Stimulated activated CD8-positive, alpha-beta memory T cell treated with anti-CD3 and anti-CD28 coated beads, Interleukin-15, amount 100 ng/mL, for 48 hours (primary cell): Measurements from ENCODE around the gene NFIB.

Source experiments
- DNase-seq, 2 donors: peaks; one replicate each; pipeline ENCODE4 v3.0.0-alpha.2; 2020; ENCODE audit warnings: low read depth in 2 of 2

The NFIB gene

DNA sequence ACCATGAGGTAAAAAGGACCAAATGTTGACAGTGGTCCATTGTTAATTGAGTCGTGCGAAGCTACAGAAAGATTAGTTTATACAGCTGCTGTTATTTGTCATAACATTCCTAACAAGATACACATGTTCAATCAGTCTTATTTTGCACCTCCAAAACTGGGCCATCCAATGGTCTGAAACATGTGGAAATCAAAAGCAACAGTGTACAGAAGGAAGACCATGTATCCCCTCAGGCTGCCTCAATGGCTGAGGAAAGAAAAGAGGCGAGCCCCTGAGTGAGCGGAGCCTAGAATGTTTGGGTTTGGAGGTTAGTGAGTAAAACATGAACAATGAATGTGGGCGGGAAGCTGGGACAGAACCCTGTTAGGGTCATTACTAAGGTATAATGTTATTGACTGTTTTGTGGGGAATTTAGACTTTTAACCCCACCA, 35.6 kb downstream of the NFIB start:
- no peak for DNase-seq

DNA sequence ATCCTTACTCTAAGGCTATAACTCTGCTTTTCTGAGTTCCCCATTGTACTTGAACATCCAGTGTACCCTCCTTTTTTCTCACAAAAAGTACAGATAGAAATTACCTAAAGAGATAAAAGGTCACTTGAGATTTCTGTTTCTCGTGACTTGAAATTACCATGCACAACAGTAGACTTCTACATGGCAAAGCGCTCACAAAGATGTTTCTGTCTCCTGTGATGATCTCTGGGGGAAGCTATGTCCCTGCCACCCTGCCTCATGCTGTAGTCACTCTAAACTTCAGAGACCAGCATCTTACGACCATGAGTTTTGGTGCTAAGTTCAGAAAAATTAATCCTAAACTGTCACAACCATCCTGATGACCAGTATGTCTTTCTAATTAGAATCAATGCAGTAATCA, 36.2 kb downstream of the NFIB start:
- DNase-seq: no peak

DNA sequence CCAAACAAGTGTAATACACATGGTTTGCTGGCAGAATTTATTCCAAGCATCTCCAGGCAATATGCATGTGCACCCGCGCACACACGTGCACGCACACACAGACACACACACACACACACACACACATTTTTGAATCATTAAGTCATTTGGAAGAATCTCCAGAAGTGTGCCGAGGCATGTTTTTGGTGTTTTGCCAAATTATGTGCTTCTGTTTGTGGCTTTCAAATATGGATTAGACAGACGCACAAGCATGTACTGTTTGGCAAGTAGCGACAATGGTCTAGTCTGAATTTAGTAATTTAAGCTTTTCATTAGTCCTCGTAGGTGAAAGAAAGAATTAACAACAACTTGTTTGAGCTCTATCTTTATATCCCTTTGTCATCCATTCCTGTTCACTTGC, 36.7 kb downstream of the NFIB start:
- DNase-seq: no peak

DNA sequence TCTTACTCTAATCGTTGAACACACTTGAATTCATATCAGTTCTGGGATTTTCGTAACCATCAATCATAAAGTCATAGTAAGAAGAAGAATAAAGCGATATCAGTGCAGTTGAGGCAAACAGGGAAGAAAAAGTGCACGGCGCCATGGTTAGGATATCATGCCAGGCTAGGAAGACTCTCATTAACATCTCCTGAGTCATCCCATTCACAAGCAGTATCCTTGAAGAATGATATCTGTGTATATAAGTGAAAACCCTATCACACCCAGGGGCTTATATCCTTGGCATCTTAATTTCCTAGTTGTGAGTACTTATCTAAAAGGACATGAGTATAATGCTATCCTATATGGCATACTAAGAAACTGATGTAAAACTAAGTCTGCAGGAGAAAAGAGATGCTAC, 38.6 kb downstream of the NFIB start:
- DNase-seq: no peak

DNA sequence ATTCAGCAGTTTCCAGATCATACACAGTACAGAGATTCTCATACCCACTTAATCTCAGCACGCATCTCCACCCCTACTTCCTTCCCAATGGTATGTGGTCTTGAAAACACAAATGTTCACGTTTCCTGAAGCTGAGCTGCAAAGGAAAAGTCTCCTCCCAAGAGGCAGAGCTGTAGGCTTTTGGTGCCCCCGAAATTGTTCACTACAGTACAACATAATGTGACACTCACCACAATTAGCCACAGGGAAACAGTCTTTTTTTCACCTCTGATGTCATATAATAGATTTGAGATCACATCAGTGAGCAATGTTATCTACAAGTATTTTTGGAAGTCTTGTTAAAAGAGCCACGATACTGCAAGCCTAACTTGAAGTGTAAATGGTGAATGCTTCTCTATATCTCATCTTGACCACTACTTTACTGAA, 40.2 kb downstream of the NFIB start:
- DNase-seq: no peak

DNA sequence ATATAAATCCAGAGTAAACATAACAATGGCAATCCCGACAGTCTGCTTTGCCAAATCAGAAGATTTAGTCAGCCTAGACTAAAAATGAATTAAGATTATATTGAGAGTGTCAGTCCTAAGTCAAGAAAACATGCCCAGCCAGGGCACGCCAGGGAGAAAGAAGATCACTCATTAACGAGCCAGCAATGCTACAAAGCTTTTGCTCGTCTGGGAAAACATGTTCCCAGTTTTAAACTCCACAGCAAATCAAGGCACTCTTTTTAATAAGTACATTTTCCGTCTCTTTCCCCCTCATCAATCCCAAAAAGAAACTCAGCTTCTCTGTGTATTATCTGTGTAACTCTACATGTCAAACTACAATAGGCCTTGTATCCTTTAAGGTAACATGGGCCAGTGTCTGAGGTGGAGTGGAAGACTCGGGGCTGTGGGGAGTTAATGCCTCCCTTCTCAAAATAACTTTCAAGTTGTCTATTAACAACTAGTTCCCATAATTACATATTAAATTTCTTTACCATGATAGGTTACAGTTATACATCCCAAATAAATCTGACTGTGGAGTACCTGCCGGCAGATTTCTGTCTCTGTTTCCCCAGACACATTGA, 40.9 kb downstream of the NFIB start:
- DNase-seq: no peak

DNA sequence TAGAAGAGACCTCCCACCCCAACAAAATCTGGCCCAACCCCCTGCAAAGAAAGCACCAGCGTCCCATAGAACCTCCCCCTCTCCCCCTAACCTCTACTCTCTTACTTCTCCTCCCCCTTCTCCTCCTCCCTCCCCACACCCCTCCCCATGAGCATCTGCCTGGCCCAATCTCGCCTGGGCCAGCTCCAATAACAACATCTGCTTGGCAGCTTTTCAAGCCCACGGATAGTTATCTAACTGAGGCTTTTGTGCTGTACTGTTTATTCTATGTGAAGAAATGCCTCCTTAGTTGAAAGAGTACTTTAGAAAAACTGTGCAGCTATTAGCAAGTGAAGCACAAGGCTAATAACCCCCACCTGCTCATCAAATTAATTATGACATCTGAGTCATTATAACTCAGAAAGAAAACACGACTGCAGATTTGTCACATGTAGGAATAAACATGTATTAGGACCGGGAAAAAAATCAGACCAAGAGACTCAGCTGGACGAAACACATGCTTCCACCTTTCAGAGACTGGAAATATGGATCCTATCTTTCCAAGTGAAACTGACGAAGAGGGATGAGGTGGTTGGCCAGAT, 42.8 kb downstream of the NFIB start:
- no peak for DNase-seq

DNA sequence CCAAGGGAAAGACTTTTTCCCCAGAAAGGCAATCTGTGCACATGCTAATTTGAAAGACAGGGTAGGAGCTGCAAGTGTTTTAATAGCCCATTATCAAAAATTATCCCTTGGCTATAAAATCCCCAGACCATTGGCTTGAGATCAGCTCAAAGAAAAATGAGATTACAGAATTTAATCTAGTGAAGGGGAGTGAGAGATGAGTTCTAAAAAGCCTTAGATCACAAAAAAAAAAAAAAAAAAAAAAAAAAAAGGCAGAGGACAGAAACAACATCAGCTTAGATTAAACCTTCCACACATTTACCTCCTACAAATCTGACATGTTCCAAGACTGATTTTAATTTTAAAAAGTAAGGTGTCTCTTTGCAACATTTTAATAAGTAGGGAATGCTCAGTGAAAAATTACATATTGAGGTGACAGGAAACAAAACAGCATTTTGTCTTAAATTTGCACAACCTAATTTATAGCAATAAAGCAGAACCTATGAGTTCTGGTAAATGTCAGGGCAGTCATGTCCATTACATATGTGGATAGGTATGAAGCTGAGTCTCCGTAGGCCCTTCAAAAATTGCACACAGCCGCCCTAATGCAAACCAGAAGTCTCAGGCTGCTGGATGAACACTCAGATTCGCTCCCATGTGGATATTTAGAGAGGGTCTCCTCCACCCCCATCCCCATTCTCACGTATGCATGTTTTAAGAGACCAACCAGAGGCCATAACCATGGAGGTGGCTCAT, 43.4 kb downstream of the NFIB start:
- no peak for DNase-seq

DNA sequence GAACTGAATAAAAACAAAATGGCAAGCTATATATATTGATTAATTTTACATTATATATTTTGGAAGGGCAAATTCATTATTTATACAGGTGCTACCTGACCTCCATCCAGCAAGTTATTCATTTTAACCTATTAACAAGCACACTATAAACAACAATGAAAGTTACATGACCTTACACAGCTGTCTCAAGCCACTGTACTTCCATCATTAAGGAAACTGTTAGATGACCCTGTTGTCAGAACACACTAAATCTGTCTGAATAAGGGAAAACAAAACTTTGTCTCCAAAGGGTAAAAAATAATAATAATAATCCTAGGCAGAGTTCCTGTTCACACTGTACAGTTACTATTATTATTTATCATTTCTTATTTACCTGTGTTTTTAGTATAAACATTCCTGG, 44.0 kb downstream of the NFIB start:
- no peak for DNase-seq

DNA sequence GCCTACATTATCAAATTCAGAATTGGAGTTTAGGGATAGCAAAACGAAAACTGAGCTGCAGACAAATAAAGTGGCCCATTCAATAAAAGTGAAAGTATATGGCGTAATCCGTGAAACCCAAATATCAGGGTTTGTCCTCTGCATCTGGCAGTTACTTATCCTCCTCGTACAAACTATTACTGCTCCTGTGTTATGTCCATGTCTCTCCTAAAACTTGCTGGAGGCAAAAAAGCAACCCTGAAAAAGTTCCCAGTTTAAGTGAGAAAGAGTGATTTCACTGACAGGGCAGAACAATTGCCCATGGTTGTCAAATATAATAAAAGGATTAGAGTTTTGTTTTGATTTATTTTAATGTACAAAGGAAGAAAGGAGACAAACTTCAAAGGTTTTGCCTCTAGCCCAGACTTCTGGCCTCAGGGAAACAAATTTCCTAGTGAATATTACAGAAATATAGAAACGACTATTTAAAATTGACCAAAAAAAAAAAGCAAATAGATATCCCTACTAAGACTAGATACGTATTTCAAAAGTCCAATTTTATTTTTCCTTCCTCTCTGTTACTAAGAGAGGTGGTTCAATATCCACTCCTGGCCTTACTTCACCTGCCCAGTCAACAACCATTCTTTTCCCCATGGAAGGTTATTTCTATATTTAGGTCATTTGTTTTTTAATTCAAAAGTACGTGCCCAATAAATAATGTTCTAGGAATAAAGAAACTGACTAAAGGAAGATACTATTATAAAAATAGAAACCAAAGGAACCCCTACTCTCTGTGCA, 50.0 kb downstream of the NFIB start:
- DNase-seq: no peak

DNA sequence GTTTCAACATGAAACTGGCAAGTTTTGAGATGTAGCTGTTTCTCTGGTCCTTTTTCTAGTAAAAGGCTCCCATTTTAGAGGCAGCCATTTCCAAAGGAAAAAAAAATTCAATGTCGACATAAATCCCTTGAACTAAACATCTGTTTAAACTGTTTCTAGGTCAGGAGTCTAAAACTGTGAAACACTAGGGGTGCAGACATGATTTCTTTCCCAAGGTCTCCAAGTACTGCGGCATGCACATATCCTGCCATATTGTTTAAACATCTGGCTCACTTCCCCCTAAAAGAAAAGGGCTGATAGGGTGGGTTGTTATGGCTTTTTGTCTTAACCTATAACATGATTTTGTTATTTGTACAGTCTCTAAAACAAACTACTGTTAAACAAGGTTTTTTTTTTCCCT, 51.1 kb downstream of the NFIB start:
- no peak for DNase-seq

DNA sequence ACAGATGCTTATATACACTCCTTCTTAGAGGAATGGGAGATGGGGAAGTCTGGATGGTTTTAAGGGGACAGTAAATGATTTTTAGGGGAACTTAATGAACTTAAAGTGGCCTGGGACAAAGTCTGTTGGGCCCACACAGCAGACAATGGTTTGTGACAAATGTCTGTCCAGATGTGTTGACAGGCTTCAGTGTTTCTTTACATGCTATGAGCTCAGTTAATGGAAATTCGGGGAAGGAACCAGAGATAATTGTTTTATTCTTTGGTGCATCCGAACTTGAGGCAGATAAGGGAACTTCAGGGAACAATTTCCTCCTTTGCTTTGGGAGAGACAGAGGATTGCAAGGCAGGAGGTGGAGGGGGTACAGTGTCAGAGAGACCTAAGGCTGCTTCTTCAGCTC, 52.3 kb downstream of the NFIB start:
- DNase-seq: no peak

DNA sequence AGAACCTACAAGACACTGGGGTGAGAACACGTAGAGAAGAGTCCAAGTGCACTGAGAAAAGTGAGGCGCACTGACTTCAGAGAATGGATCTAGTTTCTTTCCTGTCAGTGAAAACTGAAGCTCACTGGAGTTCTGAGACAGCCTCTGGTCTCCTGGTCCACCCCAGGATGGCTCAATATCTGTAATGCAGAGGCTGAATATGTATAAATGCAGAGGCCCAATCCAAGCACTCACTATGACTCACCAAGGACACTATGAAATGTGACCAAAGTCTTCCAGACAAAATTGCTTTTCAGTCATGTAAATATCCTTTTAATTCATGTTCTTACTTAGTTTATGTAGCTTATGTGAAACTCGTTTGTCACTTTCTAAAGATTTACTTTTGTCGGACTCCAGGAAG, 53.8 kb downstream of the NFIB start:
- no peak for DNase-seq

DNA sequence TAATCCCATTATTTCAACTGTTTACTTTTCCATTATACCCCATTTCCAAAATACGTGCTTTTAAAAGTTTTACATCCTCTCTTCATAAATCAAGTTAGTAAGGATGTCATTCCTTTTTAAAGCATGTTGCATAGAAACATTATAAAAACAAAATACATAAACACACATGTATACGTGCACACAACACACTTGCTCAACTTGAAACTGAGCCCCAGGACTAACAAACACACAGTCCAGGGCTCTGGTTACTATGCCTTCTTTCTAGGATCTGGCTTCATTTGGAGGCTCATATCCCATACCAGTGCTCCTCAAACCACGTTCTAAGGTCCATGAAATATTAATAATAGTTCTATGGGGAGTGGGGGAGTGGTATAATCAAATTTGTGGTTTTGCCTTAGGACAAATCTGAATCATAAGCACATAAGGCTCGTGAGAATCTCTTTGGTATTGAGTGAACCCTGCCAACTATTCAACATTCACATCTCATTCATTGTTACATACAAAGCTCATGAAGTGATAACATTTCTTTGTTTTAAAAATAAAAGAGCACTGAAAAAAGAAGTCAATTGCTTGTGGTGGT, 55.2 kb downstream of the NFIB start:
- no peak for DNase-seq

DNA sequence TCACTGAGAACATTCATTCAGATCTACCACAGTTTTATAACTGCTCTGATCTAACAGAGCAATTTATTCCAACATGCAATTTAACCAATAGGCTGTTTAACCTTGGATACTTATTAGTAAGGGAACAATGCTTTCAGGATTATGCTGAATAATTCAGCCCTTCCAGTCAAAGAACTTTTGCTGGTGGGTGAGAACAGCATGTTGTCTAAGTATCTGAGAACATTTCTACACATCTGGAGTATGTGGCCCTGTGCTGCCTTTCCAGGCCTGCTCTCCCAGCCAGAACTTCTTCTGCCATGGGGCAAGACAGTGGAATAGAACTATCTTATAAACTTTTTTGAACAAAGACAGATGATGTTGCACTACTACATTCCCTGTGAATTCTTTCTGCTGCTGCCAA, 55.8 kb downstream of the NFIB start:
- DNase-seq: no peak

DNA sequence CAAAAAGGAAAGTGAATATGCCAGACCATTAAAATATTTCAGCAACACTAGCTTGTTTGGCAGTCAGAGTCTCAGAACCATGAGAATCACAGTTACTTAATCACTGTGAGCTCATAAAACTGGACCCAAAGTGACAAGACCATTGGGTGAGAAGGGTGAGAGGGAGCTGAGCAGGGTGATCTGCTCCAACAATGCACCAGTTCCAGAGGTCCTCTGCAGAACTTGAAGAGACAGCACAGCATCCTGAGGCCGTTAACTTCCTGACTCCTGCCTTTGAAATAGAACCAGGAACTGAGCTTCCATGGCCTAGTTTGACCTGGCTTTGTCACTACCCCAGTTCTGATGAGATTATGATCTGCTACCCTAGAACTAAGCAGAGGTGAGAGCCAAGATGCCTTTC, 57.4 kb downstream of the NFIB start:
- no peak for DNase-seq

DNA sequence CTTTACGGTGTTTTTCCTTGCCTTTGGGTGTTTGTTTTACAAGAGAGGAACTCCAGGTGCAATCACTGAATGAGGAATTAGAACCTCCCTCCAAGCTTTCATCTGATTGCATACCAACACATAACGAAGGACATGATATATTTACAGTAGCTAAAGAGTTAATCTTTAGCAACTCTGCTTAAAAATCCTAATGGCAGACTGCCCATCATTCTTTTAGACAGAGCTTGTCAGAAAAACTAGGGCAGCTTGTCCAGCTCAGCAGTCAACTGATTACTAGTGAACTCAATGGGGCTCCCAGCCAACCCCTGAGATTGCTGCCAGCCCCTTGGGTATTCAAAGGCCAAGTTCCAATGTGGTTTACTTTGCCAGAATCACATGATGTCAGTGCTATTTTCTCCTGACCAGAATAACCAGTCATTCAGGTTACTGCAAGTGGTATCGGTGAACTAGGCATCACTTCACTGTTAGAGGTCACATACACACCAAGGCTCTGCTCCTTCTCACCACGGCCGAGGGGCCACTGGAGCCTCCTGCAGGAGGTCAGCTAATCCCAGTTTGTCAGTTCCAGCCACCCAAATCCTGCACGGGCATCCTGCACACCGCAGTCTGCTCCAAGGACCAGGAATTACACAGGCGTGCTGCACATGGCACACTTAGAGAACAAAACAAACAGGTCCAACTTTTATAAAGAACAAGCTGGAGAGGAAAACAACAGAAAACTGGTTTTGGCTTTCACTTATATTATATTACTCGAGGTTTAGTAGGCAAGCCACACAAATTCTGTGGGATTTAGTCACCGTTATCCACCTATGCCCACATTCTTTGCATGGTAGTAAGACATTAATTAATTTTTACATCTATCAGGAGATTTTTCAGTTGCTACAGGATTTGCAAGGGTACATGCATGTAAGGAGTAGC, 62.5 kb downstream of the NFIB start:
- no peak for DNase-seq

DNA sequence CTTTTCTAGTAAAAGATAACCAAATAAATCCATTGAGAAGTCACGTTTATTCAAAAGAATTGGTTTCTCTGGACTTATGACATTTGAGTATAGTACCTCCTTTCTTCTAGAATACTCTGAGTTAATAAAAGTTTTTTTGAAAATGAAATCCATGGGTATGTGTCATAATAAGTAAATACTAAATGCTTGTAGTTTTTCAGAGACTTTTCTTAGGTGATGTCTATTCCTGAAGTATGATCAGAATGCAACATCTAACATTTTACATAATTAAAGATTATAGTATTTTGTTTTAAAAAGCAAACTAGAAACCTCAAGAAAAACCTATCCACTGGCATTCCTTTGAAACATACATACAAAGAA, 63.2 kb downstream of the NFIB start:
- no peak for DNase-seq

DNA sequence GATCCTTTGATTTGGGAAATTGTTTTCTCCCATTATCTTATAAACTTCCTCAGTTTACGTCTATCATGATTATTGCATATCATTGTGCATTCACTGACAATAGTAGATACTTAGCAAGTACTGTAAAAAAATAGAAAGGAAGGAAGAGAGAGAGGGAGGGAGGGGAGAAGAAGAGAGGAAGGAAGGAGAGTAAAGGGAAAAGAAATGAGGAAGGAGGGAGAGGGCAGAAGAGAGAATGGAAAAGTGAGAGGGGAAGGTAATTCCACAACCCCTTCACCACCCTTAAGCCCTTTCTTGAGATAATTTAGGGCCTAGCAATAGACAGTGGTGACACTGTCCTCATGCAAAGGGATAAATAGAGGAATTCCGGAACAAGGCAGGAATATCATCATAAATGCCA, 64.4 kb downstream of the NFIB start:
- no peak for DNase-seq

DNA sequence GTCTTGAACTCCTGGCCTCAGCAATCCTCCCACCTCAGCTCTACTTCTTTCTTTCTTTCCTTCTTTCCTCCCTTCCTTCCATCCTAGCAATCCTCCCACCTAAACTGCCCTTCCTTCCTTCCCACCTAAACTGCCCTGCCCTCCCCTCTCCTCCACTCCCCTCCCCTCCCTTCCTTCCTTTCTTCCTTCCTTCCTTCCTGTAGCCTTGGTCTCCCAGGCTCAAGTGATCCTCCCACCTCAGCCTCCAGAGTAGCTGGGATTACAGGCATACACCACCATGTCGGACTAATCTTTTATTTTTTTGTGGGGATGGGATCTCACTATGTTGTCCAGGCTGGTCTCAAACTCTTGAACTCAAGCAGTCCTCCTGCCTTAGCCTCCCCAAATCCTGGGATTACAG, 65.8 kb downstream of the NFIB start:
- DNase-seq: no peak

DNA sequence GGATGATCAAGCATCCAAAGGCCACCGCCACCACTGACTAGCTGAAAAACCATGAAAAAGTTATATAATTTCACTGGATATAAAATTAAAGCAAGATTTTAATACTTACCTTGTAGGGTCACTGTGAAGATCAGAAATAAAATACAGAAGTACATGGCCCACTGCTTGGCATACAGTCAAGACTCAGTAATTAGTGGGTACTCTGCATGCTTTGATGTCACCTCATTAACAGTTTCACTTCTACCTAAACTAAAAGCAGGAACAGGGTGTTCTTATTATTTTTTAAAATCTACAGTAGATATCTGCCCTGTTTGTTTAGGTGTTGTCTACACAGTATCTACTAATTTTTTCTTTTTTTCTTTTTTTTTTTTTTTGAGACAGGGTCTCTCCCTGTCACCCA, 66.4 kb downstream of the NFIB start:
- DNase-seq: no peak
